Breast epithelium (tissue), 4 donors: Measurements from ENCODE around the gene PPP6R3. TPM values are rescaled to one million over a fixed set of nuclear protein-coding genes. Genes with fewer than 3 reads are reported as not detected.

ENCODE experiments used
- DNase-seq, 2 donors: peaks; one replicate each; pipeline ENCODE4 v3.0.0-alpha.2; 2019; ENCODE audit warnings: low spot score in 2 of 2
- H3K27ac ChIP-seq, 2 donors: fragments of 200-600 bp; sonication (generic) in 1 of 2; one replicate each; pipeline ENCODE4 v1.5.1; 2016 to 2019; ENCODE audit warnings: mild to moderate bottlenecking in 1 of 2
- H3K27me3 ChIP-seq, 2 donors: fragments of 200-600 bp; sonication (generic) in 1 of 2; one replicate each; pipeline versions ENCODE4 v1.5.1 to v1.6.0; 2017 to 2019; ENCODE audit warnings: control low read depth in 1 of 2, mild to moderate bottlenecking in 1 of 2
- H3K36me3 ChIP-seq: fragments of 200-600 bp; one replicate; pipeline ENCODE4 v1.5.1; 2019
- H3K4me1 ChIP-seq, 2 donors: fragments of 200-600 bp; sonication (generic); one replicate each; pipeline ENCODE4 v1.5.1; 2016 to 2019; ENCODE audit warnings: control low read depth in 1 of 2
- H3K4me3 ChIP-seq, 3 donors: fragments of 200-600 bp; sonication (generic); 1 replicate in 2 of 3; 2 replicates in 1 of 3; pipeline ENCODE4 v1.5.1; 2016 to 2019; ENCODE audit warnings: mild to moderate bottlenecking in 3 of 3, moderate library complexity in 2 of 3
- H3K9me3 ChIP-seq, 2 donors: fragments of 200-600 bp; sonication (generic) in 1 of 2; one replicate each; pipeline ENCODE4 v1.5.1; 2016 to 2019; ENCODE audit warnings: control low read depth in 1 of 2
- CTCF ChIP-seq, 3 donors: fragments of 450-650 bp; IDR thresholded peaks; one replicate each; pipeline ENCODE4 v1.5.1; 2016 to 2017; ENCODE audit warnings: antibody characterized with exemption in 3 of 3, mild to moderate bottlenecking in 3 of 3, moderate library complexity in 3 of 3
- POLR2A ChIP-seq: fragments of 450-650 bp; IDR thresholded peaks from one replicate; pipeline ENCODE4 v1.6.1; 2016; ENCODE audit warnings: antibody characterized with exemption, mild to moderate bottlenecking, moderate library complexity
- POLR2AphosphoS5 ChIP-seq, 3 donors: sonication (generic); formaldehyde crosslinking; IDR thresholded peaks; one replicate each; pipeline ENCODE4 v1.6.1; 2017; ENCODE audit warnings: antibody characterized with exemption in 3 of 3
- intact Hi-C: fragments of 100-400 bp; cut with DNase I; formaldehyde crosslinking; loops from one replicate; pipeline ENCODE4 v1.15.1; 2023; ENCODE audit warnings: low total_unique reads
- total RNA-seq, 3 donors: library from RNA; depleted of rRNA; stranded (reverse); fragments of >200 nt; gene quantifications; one replicate each; pipeline ENCODE4 v1.1.0, GENCODE V29; 2016

PPP6R3 gene
- total RNA-seq, 3 donors from 2014 or later: 113 to 227 (median 183) TPM

GRCh38 chr11:68664141-68664540, 203.6 kb downstream of the PPP6R3 start:
- Histone ChIP-seq H3K27me3 (peaks cover 0 to 5% of the 10 kb centered on the region in 2 donors), H3K4me1 (peaks cover 2 to 6% of the 10 kb centered on the region in 2 donors), H3K9me3 (no peaks in the 10 kb centered on the region), H3K4me3 (no peak overlapping the region), H3K36me3 (no peaks in the 10 kb centered on the region), H3K27ac (no peak overlapping the region)
- intact Hi-C loops: loop anchor here (5.0 kb wide), 1 partner anchor 377 kb away; no protein-coding TSS in a partner anchor
- DNase-seq: no peak
- TF ChIP-seq POLR2AphosphoS5 (IDR thresholded peaks at IDR 0.05) (no peak), POLR2A (no peak), CTCF (IDR thresholded peaks at IDR 0.05) (no peak)

- intact Hi-C loops: loop anchor here (5.0 kb wide), 1 partner anchor 378 kb away; no protein-coding TSS in a partner anchor
- no peak overlapping the region for H3K27ac ChIP-seq
- TF ChIP-seq POLR2A (no peak), CTCF (IDR thresholded peaks at IDR 0.05) (no peak)
- no peak for DNase-seq
- peaks cover 0 to 5% of the 10 kb centered on the region in 2 donors for H3K27me3 ChIP-seq
- H3K36me3 ChIP-seq: no peaks in the 10 kb centered on the region
- no peaks in the 10 kb centered on the region for H3K9me3 ChIP-seq
- no peak overlapping the region for H3K4me3 ChIP-seq
- H3K4me1 ChIP-seq: peaks cover 0 to under 1% of the 10 kb centered on the region in 2 donors
These were observed 204.4 kb downstream of the PPP6R3 start for GRCh38 chr11:68664906-68665305.

Other genes with a start within 250 kb of the PPP6R3 start
- 10 to 100 TPM; 35.2 to 74.6 (median 43.9) TPM for gene KMT5B, start 247.5 kb upstream of the PPP6R3 start, total RNA-seq
- 10 to 100 TPM; 11.4 to 22.7 (median 12.5) TPM for gene C11orf24, start 188.8 kb upstream of the PPP6R3 start, total RNA-seq
- gene LRP5, start 148.2 kb upstream of the PPP6R3 start, total RNA-seq: 10 to 100 TPM; 23.6 to 48.8 (median 24.5) TPM
- 1 to 10 TPM in 2 of 3 donors, under 1 TPM in 1; 0.64 to 5.7 (median 1.3) TPM for gene GAL, start 223.8 kb downstream of the PPP6R3 start, total RNA-seq